ENCODE measurements around the gene TTLL9. TPM values are rescaled to one million over a fixed set of nuclear protein-coding genes. Genes with fewer than 3 reads are reported as not detected.
"Not testable (repeated sequence)": the region's sequence is repeated elsewhere in the genome, so short reads cannot be mapped to it uniquely, and the experiment has no call there.

Gene TTLL9, protein sequence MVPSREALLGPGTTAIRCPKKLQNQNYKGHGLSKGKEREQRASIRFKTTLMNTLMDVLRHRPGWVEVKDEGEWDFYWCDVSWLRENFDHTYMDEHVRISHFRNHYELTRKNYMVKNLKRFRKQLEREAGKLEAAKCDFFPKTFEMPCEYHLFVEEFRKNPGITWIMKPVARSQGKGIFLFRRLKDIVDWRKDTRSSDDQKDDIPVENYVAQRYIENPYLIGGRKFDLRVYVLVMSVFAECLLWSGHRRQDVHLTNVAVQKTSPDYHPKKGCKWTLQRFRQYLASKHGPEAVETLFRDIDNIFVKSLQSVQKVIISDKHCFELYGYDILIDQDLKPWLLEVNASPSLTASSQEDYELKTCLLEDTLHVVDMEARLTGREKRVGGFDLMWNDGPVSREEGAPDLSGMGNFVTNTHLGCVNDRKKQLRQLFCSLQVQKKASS
- 1 to 10 TPM; 2.6 to 5.7 (median 5.6) TPM for polyA plus RNA-seq (ENCODE audit: insufficient read length in 3 of 3)
- long read RNA-seq, donor 1 = 0 reads
- long read RNA-seq, donor 2, partial matches to known transcripts = 0 of 33 reads
- long read RNA-seq, donor 2, other reads (novel, unspliced or antisense) = 33 of 33 reads
- long read RNA-seq, donor 3 = 0 reads
- long read RNA-seq, donor 4 = 0 reads
- long read RNA-seq, donor 5 = 0 reads
- long read RNA-seq, donor 6, partial matches to known transcripts = 0 of 36 reads
- long read RNA-seq, donor 6, other reads (novel, unspliced or antisense) = 36 of 36 reads
- long read RNA-seq, donor 7 = 0 reads
- long read RNA-seq, donor 8 = 0 reads
- long read RNA-seq, donor 9 = 0 reads
- long read RNA-seq, donor 10, partial matches to known transcripts = 5 of 23 reads
- long read RNA-seq, donor 10, other reads (novel, unspliced or antisense) = 18 of 23 reads
- long read RNA-seq, donor 11, partial matches to known transcripts = 22 of 22 reads
- long read RNA-seq, donor 11, other reads (novel, unspliced or antisense) = 0 of 22 reads
- long read RNA-seq, donor 12, partial matches to known transcripts = 14 of 39 reads
- long read RNA-seq, donor 12, other reads (novel, unspliced or antisense) = 25 of 39 reads
- long read RNA-seq, donor 13 = 0 reads
- long read RNA-seq, donor 14 = 0 reads
- long read RNA-seq, donor 15 = 0 reads
- long read RNA-seq, donor 16 = 0 reads

DNA sequence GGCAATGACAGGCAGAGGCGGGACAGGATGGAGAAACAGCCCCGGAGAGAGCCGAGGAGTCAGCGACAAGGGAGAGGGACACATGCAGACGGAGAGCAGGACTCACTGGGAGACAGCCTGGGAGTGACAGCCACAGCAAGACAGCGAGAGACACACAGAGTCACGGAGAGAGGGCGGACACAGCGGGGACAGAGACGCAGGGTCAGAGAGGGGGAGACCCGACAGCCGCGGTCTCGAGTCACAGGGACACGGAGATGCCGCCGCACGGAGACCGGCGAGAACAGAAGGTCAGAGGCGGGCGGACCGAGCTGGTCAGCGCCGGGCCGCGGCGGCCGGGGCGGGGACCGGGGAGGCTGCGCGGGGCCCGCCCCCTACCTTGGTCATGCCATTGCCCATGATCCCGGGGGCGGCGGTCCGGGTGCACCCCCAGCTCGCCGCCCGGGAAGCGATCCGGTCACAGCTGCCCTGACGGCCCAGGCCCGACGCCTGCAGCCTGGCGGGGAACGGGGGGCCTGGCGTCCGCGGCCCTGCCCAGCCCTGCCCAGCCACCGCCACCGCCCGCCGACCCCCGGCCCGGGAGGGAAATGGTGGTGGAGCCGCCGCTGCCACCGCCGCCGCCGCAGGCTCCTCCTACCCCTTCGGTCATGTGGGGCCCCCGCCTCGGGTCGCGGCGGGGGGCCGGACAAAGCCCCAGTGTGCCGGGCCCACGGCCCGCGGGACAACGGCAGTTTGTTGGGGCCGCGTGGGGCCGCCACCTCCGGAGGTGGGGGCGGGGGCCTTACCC lies at the start of gene TTLL9, which contains the start of gene DUSP15:
Gene TTLL9, plus strand, starts transcription at position 693 of the 784 bp plus-strand sequence. CDS start 493 bp downstream, outside the sequence.
Gene DUSP15, minus strand, starts transcription at position 586 of the 784 bp plus-strand sequence. Its CDS starts 190 bp downstream, at position 396.
- no peak for DNase-seq

DNA sequence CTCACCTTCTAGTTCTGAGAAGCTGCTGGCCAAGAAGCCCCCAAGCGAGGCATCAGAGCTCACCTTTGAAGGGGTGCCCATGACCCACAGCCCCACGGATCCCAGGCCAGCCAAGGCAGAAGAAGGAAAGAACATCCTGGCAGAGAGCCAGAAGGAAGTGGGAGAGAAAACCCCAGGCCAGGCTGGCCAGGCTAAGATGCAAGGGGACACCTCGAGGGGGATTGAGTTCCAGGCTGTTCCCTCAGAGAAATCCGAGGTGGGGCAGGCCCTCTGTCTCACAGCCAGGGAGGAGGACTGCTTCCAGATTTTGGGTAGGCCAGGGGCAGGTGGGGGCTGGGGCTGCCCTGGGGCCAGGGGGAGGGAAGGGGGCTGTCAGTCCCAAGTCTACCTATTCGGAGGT lies 49.0 kb upstream of the TTLL9 start:
- DNase-seq = no peak

DNA sequence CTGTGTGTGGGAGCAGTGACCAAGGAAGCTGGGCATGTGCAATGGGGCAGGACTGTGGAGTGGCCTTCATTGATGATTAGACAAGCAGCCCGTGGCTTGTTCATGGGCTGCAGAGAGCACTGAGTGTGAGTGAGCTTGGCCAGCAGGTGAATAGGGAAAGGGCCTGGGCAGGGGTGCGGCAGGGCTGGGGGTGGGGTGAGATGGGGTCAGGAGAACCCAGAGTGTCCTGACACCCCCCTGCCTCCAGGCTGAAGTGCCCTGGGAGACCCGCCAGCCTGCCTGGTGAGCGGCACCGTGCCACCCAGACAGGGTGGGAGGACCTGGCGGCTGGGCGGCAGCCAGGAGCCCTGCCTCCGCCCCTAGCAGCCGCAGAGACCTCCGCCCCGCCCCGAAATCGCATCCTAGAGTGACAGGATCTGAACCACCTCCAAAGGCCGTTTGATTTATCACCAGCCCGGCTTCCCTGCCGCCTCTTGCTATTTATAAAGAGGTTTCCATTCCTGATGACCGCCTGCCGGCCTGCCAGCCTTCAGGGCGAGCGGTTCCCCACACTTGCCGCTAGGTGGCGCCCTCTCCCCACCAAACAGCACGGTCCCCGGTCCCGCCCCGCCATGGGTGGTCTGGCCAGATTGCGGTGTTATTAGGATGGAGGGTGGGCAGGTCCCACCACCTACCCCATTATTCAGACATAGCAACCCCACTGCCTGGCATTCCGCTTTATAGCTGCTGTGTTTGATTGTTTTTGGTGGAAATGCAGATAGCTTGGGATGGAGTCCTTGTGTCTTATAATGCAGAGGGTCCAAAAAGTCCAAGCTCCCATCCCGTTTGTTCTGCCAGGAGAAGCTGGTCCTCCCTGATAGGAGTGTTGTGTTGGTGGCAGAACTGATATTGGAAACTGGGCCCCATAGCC lies 47.8 kb upstream of the TTLL9 start:
- peak; percentile 87 for DNase-seq

DNA sequence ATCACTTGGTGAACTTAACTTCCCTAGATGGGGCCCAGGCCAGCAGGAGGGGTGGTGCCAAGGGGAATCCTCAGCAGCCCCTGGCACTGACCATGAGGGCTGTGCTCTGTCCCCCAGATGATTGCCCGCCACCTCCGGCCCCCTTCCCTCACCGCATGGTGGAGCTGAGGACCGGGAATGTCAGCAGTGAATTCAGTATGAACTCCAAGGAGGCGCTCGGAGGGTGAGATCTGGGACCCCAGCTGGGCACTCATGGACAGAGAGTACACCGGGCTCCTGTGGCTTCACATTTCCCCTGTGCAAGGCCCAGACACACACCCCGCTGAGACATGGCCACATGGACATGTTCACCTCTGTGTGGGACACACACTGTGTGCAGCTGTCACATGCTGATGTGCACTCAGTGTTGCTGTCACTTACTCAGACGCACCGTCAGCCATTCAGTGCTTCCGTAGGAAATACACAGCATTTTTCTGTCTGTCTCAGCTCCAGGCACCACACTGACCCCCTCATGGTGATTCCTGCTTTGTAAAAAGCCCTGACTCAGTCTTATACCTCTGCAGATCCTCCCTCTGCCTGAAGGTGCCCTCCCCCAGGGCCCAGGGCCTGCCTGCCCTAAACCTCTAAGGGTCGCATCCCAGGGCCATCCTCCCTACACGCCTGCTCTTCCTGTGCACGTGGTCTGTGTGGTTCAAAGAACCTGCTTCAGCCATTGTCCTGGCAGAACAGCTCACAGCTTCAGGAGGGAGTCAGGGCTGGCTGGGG lies 46.9 kb upstream of the TTLL9 start:
- DNase-seq = no peak

DNA sequence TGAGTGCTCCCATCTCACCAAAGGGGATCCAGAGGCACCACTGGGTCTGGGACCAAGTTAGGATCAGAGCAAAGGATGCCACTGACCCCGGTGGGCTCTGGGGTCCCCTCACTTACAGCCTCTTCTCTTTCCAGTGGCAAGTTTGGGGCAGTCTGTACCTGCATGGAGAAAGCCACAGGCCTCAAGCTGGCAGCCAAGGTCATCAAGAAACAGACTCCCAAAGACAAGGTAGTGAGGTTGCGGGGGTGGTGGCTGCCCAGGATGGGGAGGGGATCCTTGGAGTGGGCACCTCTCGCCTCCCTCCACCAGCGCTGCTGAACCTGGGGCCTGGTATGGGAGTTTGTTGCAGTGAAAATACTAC lies 46.3 kb upstream of the TTLL9 start:
- no peak for DNase-seq

DNA sequence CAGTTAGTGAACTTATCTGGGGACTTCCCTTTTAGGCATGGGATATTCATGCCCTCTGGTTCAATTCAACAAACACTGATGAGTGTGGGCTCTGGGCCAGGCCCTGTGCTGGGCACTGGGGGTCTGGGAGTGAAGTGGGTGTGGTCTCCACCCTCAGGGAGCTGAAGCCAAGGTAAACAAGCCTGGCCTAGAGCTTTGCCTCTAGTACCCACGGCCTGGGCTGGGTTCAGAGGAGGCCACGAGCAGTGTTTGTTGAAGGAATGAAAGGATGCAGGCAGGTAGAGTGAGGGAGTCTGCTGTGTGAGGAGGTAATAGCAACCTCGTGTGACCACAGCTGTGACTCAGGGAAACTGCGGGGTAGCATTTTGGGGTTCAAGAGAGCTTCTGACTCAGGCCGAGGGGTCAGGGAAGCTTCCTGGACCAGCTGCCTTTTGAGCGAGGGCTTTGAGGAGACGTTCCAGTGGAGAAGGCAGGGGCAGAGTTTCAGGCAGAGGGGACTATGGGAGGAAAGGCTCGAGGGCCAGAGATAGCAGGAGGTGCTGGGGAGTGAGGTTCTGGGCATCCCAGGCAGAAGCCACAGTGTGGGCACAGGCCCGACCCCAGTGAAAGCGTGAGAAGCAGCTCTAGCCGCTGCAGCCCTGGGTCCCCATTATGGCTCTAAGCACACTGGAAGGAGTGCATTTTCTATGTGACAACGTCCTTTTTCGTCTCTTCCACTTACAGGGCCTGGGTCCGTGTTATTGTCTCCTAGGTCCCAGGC lies 45.7 kb upstream of the TTLL9 start:
- no peak for DNase-seq

DNA sequence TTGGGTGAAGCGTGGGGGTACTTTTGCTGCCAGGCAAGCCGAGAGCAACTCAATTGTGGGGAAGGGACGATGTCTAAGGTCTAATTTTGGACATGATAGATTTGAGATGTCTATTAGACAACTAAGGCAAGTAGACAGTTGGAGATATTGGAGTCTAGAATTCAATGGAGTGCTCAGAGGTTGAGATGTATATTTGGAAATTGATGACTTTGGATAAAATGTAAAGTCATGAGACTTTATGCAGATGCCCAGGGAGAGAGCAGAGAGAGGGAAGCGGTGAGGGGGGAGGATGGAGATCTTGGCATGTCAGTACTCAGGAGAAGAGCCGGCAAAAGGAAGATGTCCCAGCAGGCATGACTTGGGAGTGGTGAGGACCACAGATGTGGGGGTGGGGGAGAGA lies 44.4 kb upstream of the TTLL9 start:
- DNase-seq = no peak

DNA sequence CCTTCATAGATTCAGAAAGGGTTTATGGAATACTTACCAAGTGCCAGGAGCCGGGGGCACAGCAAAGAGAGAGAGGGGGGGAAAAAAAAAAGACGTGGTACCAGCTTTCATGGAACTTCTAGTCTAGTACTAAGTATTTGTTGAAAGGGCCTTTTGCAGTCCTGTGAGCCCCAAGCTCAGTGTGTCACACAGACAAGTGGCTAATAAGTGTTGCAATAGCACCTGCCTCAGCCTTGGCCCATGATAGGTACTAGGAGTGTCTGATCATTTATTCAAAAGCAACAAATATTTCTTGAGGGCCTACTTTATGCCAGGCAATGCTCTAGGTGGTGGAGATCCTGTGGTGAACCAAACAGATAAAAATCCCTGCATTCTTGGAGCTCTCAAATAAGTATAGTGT lies 43.4 kb upstream of the TTLL9 start:
- no peak for DNase-seq

DNA sequence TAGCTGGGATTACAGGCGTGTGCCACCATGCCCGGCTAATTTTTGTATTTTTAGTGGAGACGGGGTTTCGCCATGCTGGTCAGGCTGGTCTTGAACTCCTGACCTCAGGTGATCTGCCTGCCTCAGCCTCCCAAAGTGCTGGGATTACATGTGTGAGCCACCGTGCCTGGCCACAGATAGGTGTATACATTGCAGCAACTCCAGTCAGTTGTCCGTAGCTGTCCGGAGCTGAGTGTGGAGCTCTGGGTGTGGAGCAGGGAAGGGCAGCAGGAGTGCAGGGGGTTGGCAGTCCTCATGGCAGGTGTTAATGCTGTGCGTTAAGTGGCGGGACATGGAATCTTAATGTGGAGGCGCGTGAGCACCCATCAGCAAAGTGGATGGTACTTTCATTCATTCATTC lies 42.4 kb upstream of the TTLL9 start:
- not testable (repeated sequence) for DNase-seq

DNA sequence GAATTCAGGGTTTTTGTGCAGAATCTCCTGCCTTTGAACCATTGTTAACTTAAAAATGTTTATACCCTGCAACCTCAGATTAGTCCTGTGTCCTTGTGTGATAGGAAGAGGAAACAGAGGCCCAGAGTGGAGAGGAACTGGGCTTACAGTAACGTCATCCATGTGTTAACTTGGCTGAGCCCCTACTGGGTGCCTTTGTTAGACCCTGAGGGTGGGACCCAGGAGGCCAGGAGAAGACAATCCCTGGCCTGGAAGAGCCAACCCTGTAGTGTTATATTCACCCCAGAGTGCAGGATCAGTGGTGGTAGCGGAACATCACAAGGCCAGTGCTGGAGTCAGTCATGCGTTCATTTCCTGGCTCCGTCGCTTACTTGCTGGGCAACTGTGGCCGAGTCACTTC lies 40.7 kb upstream of the TTLL9 start:
- no peak for DNase-seq

DNA sequence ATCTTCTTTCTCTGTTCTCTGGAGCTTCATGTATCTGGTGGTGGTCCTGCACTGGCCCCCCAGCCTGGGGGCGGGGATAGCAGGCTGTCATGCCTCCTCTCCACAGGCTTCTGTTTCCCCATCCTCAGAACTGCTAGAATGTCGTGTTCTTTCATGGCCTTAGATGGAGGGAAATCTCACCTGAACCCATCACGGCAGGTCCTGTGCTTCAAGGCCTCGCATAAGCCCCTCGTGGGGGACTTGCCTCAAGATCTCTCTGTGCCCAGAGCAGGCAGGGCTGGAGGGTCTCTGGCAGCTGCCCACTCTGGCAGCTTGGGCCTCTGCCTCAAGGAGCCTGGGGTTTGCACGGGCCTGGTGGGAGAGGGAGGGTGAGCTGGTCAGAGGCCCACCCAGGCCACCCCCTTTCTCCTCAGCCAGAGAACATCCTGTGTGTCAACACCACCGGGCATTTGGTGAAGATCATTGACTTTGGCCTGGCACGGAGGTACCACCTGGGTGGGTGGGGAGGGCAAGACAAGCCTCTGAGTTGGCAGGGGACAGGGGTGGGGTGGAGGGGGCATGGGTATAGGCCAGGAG lies 39.9 kb upstream of the TTLL9 start:
- DNase-seq = no peak

DNA sequence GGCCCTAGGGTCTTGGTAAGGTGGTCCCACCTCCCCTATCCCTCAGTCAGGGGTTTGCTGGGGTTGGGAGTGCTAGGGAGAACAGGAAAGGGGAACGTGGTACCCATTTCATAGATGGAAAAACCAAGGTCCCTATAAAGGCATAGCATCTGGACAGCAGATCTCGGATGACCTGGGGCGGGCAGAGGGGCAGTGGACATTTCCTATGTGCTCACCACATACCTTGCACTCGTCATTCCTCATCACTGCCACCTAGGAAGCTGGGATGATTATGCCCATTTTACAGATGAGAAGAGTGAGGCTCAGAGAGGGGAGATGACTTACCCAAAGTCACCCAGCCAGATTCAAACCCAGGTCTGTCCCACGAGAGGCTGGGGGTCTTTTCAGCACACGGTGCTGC lies 39.2 kb upstream of the TTLL9 start:
- DNase-seq = no peak

DNA sequence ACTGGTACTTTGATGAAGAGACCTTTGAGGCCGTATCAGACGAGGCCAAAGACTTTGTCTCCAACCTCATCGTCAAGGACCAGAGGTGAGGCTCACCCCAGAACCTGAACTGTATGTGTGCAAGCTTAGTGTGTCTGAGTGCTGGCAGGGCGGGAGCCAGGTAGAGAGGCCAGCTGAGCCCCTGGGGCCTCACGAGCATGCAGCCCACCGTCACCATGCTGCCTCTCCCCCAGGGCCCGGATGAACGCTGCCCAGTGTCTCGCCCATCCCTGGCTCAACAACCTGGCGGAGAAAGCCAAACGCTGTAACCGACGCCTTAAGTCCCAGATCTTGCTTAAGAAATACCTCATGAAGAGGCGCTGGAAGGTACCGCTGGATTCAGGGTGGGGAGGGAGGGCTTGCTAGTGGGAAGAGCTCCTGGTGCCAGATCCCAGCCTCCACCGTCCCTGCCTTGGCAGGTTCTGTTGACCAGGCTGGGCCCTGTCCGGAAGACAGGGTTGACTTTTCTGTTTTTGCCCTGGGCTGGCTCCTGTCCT lies 38.6 kb upstream of the TTLL9 start:
- no peak for DNase-seq

DNA sequence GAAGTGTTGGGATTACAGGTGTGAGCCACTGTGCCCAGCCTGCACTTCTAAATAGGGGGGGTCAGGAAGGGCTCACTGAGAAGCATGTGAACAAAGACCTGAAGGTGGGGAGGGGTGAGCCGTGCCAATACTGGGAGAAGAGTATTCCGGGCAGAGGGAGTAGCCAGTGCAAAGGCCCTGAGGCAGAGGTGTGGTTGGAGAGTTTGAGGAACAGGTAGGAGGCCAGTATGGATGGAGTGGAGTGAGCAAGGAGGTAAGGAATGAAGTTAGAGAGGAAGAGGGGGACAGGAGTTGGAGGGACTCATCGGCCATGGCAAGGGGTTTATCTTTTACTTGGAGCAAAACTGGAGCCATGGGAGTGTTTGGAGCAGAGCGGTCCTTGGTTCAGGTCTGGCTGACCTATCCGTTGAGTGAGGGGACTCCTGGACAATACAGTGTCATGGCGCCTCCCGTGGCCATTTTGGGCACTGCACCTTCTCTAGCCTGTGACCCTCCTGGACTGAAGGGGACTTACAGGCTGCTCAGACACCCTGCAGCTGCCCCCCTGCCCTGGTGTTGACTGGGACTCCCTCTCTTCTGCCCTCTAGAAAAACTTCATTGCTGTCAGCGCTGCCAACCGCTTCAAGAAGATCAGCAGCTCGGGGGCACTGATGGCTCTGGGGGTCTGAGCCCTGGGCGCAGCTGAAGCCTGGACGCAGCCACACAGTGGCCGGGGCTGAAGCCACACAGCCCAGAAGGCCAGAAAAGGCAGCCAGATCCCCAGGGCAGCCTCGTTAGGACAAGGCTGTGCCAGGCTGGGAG lies 37.1 kb upstream of the TTLL9 start:
- DNase-seq = peak; percentile 56

DNA sequence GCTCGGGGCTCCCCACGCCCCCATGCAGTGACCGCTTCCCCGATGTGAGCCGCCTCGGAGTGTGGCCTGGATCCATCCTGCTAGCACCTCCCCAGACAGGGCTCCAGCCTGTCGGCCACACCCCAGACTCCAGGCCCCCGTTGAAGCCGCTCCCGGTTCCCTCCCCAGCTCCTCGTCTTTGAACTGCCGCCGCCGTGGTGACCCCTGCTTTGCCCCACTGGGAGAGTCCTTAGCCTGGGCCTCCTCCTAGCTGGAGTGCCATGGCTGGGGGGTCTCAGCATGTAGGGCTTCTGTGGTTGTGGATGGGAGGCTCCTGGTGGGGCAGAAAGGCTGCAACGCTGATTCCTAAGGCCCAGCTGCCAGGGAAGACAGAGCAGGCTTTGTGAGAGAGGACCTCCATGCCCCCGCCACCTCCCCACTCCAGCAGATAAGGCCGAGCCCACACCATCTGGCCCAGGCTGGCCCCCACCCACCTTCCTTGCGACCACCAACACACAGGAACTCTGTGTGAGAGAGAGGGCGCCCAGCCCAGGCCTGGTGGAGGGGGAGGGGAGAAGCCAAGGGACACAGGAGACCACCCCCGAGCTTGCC lies 36.4 kb upstream of the TTLL9 start:
- no peak for DNase-seq

DNA sequence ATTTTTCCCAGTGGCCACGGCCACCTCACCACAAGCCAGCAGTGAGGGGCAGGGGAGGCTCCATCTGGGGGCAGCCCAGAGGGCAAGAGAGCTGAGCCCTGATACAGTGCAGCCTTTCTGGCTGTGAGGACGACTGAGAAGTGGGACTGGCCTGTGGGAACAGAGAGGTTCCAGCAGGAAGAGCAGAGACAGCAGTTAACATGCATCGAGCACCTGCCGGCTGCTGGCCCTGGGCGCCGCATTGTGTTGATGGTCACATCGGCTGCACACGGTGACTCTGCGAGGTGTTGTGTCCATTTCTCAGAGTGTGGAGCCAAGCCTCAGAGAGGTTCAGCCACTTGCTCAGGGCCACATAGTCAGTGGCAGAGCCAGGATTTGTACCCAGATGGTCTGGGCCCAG lies 34.9 kb upstream of the TTLL9 start:
- no peak for DNase-seq
